ENCODE measurements around the gene ST6GALNAC1.

DNA sequence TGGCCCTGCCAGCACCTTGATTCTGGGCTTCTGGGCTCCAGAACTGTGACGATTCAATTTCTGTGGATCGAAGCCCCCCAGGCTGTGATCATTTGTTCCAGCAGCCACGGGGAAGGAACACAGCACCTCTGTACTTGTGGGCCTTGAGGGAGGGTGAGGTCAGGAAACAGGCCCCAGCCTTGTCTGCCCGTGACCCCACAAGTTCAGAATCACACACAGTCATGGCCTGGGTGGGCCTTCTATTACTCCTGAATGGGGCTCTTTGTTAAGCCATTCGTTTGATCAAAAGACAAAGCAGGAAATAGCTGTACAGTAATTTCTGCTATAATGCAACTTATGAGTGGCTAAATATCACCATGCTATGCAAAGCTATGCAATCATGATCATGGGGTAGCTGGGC lies 68.0 kb downstream of the ST6GALNAC1 start:
- TF ChIP-seq GATA3 (IDR thresholded peaks at IDR 0.05; ENCODE audit: low read depth, low read length) (no peak), GATA2 (IDR thresholded peaks at IDR 0.05; ENCODE audit: low read depth, low read length) (no peak)
